HepG2 (cell line): ENCODE data around the gene BMAL1. TPM values are rescaled to one million over a fixed set of nuclear protein-coding genes. Genes with fewer than 3 reads are reported as not detected.

Experiments
- ATAC-seq: fragments of 200-7000 bp; cut with Tn5 transposase; 3 replicates; pipeline ENCODE4 v1.9.1; 2020; ENCODE audit warnings: mild to moderate bottlenecking, moderate library complexity
- BruUV-seq: library from RNA; stranded (reverse); fragments of 400-500 nt; replicated peaks from 2 replicates; lab custom pipeline; 2021; lab: Mats Ljungman, UMichigan
- CTCF ChIA-PET: fragments of 300-600 bp; formaldehyde crosslinking; extraction: SDS; loops from one replicate; lab custom pipeline; 2021; ENCODE audit warnings: low total read pairs, inconsistent platforms, low intra/inter-chr PET ratio; lab: Yijun Ruan, JAX
- POLR2A ChIA-PET: fragments of 350-600 bp; sonication (Branson Sonifier 250); formaldehyde crosslinking; loops from one replicate; lab custom pipeline; 2020; ENCODE audit warnings: antibody characterized with exemption, inconsistent platforms; lab: Yijun Ruan, JAX
- DNase-seq: peaks from one replicate; pipeline ENCODE4 v3.0.0-alpha.2; 2015; ENCODE audit warnings: low spot score
- FAIRE-seq: peaks from 3 replicates; lab custom pipeline; 2011; peaks lifted over from hg19 to GRCh38; lab: Jason Lieb, UNC
- H2AFZ ChIP-seq: one replicate; pipeline ENCODE4 v1.6.1; 2011; ENCODE audit warnings: low read length, inconsistent platforms
- H3K27ac ChIP-seq: fragments of 300-600 bp; 3 replicates; pipeline ENCODE4 v1.8.0; 2011; ENCODE audit warnings: mixed run types, mild to moderate bottlenecking, mixed read lengths, low read length, inconsistent platforms; ENCODE audit not compliant: insufficient read depth; ENCODE audit errors: extremely low read length
- H3K27me3 ChIP-seq, 2 experiments: fragments of 200-600 bp in 1 of 2; 2 replicates in 1 of 2; 3 replicates in 1 of 2; pipeline versions ENCODE4 v1.6.0 to v1.8.0; 2011; ENCODE audit warnings: low read length in 2 of 2, mild to moderate bottlenecking in 2 of 2, moderate library complexity in 2 of 2, inconsistent platforms in 1 of 2; ENCODE audit not compliant: insufficient read depth in 2 of 2, control insufficient read depth in 1 of 2
- H3K36me3 ChIP-seq, 2 experiments: fragments of 200-600 bp in 1 of 2; replicated peaks in 1 of 2; 2 replicates in 1 of 2; 3 replicates in 1 of 2; pipeline versions ENCODE4 v1.5.1 to v1.8.0; 2011; ENCODE audit warnings: low read length in 2 of 2, inconsistent platforms in 1 of 2; ENCODE audit not compliant: insufficient read depth in 2 of 2, control insufficient read depth in 1 of 2
- H3K4me1 ChIP-seq: 2 replicates; pipeline ENCODE4 v1.5.1; 2012; ENCODE audit warnings: low read length, inconsistent platforms; ENCODE audit not compliant: insufficient read depth
- H3K4me2 ChIP-seq: 2 replicates; pipeline ENCODE4 v1.6.0; 2011; ENCODE audit warnings: low read depth, low read length, inconsistent platforms
- H3K4me3 ChIP-seq, 3 experiments: fragments of 200-600 bp in 1 of 3; sonication (generic), shearing (Covaris generic) in 1 of 3; replicated peaks in 1 of 3; 2 replicates each; pipeline ENCODE4 v1.5.1; 2011 to 2016; ENCODE audit warnings: low read length in 3 of 3, inconsistent platforms in 2 of 3, low read depth in 2 of 3, mild to moderate bottlenecking in 2 of 3, control low read depth in 1 of 3, mixed read lengths in 1 of 3; ENCODE audit not compliant: insufficient read depth in 1 of 3
- H3K79me2 ChIP-seq: one replicate; pipeline ENCODE4 v1.6.1; 2011; ENCODE audit warnings: low read length, inconsistent platforms; ENCODE audit not compliant: insufficient read depth
- H3K9ac ChIP-seq: 2 replicates; pipeline ENCODE4 v1.6.0; 2011; ENCODE audit warnings: mild to moderate bottlenecking, low read depth, low read length, inconsistent platforms; ENCODE audit not compliant: insufficient read depth
- H3K9me3 ChIP-seq: 2 replicates; pipeline ENCODE4 v1.5.1; 2012; ENCODE audit warnings: mild to moderate bottlenecking, low read length
- H4K20me1 ChIP-seq: 2 replicates; pipeline ENCODE4 v1.6.0; 2011; ENCODE audit warnings: inconsistent platforms, mild to moderate bottlenecking, low read length, moderate library complexity; ENCODE audit not compliant: insufficient read depth
- CHD2 ChIP-seq: IDR thresholded peaks from 2 replicates; pipeline ENCODE4 v1.6.1; 2011; ENCODE audit warnings: low read depth, low read length, improper control_type of control experiment
- KLF6 ChIP-seq: IDR thresholded peaks from 2 replicates; pipeline ENCODE4 v1.8.0; 2016; ENCODE audit warnings: missing biosample characterization, missing genetic modification reagents
- KMT2B ChIP-seq: IDR thresholded peaks from 2 replicates; pipeline ENCODE4 v1.6.1; 2016; ENCODE audit warnings: missing genetic modification reagents, missing compliant biosample characterization
- PHF21A ChIP-seq: sonication (generic); formaldehyde crosslinking; IDR thresholded peaks from 2 replicates; pipeline ENCODE4 v1.5.0; 2020; ENCODE audit warnings: mild to moderate bottlenecking, missing genetic modification reagents
- SOX13 ChIP-seq, 3 experiments: fragments of 450-650 bp in 1 of 3; sonication (generic) in 1 of 3; formaldehyde crosslinking in 1 of 3; IDR thresholded peaks in 2 of 3; conservative IDR thresholded peaks in 1 of 3; 2 replicates each; pipeline versions ENCODE4 v1.5.0 to v1.6.1; 2016 to 2020; ENCODE audit warnings: antibody characterized with exemption in 1 of 3, mild to moderate bottlenecking in 1 of 3, missing compliant biosample characterization in 1 of 3, missing genetic modification reagents in 1 of 3, moderate library complexity in 1 of 3
- ZNF3 ChIP-seq: IDR thresholded peaks from 2 replicates; pipeline ENCODE4 v1.7.0; 2017; ENCODE audit warnings: inconsistent platforms
- ZNF331 ChIP-seq: sonication (generic); formaldehyde crosslinking; IDR thresholded peaks from 2 replicates; pipeline ENCODE4 v1.4.0; 2020; ENCODE audit warnings: missing genetic modification reagents
- ZNF83 ChIP-seq: sonication (generic); formaldehyde crosslinking; IDR thresholded peaks from 2 replicates; pipeline ENCODE4 v1.4.0; 2020; ENCODE audit warnings: missing genetic modification reagents, mild to moderate bottlenecking, borderline replicate concordance
- in situ Hi-C: cut with HindIII; loops from 2 replicates; pipeline ENCODE4 v1.10.0; 2017; ENCODE audit warnings: low pct_unique_long_range_greater_than_20kb; ENCODE audit not compliant: extremely low pct_ligation_motif_present
- intact Hi-C: fragments of 100-400 bp; cut with micrococcal nuclease; formaldehyde crosslinking; loops from one replicate; pipeline ENCODE4 v1.10.0; 2022; ENCODE audit not compliant: unreplicated experiment
- polyA plus RNA-seq, 8 experiments: library from polyadenylated mRNA; depleted of rRNA in 3 of 8; stranded (reverse) in 7 of 8; unstranded in 1 of 8; fragments of >200 nt; fragmentation: Illumina TruSeq in 4 of 8; extraction: Trizol in 4 of 8; gene quantifications; 2 replicates each; pipeline versions ENCODE4 v1.2.1 to v1.2.3, GENCODE V29; 2011 to 2016; ENCODE audit warnings: low read depth in 4 of 8, missing spikeins in 1 of 8, mixed read lengths in 1 of 8; ENCODE audit not compliant: insufficient read depth in 1 of 8
- total RNA-seq, 5 experiments: library from RNA; depleted of rRNA; stranded (reverse); fragments of >200 nt; fragmentation: Illumina TruSeq; extraction: Trizol; gene quantifications; 2 replicates each; pipeline ENCODE4 v1.2.3, GENCODE V29; 2016; ENCODE audit warnings: low read depth in 1 of 5
- TF ChIP-seq, protein P1 (sequence below): sonication (generic); formaldehyde crosslinking; IDR thresholded peaks from 2 replicates; pipeline ENCODE4 v1.4.0; 2020; ENCODE audit warnings: missing genetic modification reagents
- TF ChIP-seq, protein P2 (sequence below): sonication (generic); formaldehyde crosslinking; IDR thresholded peaks from 2 replicates; pipeline ENCODE4 v1.8.0; 2022; ENCODE audit warnings: missing genetic modification reagents, mild to moderate bottlenecking, moderate library complexity, borderline replicate concordance

The BMAL1 gene
- total and polyA plus RNA-seq, 2 of the 13 experiments (the other 11 are each of a cell fraction or from before 2014, with no cell fraction given) = 4.5 to 4.8 TPM

DNA sequence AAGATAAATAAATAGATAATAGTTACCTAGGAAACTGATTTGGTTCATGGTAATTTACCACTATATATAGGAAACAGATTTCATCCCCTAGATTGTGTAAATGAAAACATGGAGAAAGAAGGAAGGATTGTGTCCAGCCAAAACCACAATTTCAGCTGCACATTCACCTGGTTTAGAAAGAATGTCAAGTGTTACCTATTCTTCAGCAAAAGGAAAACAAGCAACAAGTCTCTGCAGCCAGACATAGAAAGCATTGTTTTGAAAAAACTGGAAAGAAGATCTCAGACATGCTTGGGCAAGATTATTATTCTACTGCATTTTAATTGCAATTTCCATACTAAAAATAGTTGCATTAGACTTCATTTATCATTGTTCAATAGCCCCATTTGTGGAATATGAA, 8.8 kb upstream of the BMAL1 start (continued):
- no peak for TF ChIP-seq ZNF83
- TF ChIP-seq, protein P1, sequence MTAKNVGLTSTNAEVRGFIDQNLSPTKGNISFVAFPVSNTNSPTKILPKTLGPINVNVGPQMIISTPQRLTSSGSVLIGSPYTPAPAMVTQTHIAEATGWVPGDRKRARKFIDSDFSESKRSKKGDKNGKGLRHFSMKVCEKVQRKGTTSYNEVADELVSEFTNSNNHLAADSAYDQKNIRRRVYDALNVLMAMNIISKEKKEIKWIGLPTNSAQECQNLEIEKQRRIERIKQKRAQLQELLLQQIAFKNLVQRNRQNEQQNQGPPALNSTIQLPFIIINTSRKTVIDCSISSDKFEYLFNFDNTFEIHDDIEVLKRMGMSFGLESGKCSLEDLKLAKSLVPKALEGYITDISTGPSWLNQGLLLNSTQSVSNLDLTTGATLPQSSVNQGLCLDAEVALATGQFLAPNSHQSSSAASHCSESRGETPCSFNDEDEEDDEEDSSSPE (CRISPR knock-in tag) = no peak
- TF ChIP-seq, protein P2, sequence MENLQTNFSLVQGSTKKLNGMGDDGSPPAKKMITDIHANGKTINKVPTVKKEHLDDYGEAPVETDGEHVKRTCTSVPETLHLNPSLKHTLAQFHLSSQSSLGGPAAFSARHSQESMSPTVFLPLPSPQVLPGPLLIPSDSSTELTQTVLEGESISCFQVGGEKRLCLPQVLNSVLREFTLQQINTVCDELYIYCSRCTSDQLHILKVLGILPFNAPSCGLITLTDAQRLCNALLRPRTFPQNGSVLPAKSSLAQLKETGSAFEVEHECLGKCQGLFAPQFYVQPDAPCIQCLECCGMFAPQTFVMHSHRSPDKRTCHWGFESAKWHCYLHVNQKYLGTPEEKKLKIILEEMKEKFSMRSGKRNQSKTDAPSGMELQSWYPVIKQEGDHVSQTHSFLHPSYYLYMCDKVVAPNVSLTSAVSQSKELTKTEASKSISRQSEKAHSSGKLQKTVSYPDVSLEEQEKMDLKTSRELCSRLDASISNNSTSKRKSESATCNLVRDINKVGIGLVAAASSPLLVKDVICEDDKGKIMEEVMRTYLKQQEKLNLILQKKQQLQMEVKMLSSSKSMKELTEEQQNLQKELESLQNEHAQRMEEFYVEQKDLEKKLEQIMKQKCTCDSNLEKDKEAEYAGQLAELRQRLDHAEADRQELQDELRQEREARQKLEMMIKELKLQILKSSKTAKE (CRISPR knock-in tag) = no peak
- TF ChIP-seq CHD2 = no peak
- no peak for TF ChIP-seq SOX13 (IDR thresholded peaks at IDR 0.05)
- no peak for TF ChIP-seq SOX13 (CRISPR knock-in tag; conservative IDR thresholded peaks at IDR 0.05 in 1 of 2, IDR thresholded peaks at IDR 0.05 in 1 of 2)

GRCh38 chr11:13269775-13270174, 7.8 kb upstream of the BMAL1 start:
- POLR2A ChIA-PET = no interaction called here
- no peak for TF ChIP-seq ZNF331 (CRISPR knock-in tag)
- TF ChIP-seq PHF21A (CRISPR knock-in tag) = no peak
- no peak for TF ChIP-seq KLF6
- no peak for TF ChIP-seq ZNF3 (CRISPR knock-in tag)
- TF ChIP-seq KMT2B (CRISPR knock-in tag) = no peak
- H3K9ac ChIP-seq = no peak overlapping the region
- in situ Hi-C loops = no loop called here
- no peaks in the 10 kb centered on the region for H3K4me1 ChIP-seq
- H4K20me1 ChIP-seq = no peaks in the 10 kb centered on the region
- no peak overlapping the region for H3K4me2 ChIP-seq
- peaks cover 0 to under 1% of the 10 kb centered on the region in 2 experiments; a peak in 3 of 5 replicates for H3K27me3 ChIP-seq
- ATAC-seq = no peak
- FAIRE-seq = no peak
- intact Hi-C loops = loop anchor here (10.0 kb wide), 1 partner anchor 65 kb away; no protein-coding TSS in a partner anchor
- H3K79me2 ChIP-seq = no peaks in the 10 kb centered on the region
- CTCF ChIA-PET = no interaction called here
- no peaks in the 10 kb centered on the region for H3K9me3 ChIP-seq
- no peak for DNase-seq
- no peak overlapping the region for H3K27ac ChIP-seq
- no TSS peak for BruUV-seq
- H3K4me3 ChIP-seq = no peak overlapping the region
- no peak overlapping the region for H2AFZ ChIP-seq
- H3K36me3 ChIP-seq = no peaks in the 10 kb centered on the region
